Hair follicular keratinocyte (primary cell): ENCODE measurements around the gene ANP32D. TPM values are rescaled to one million over a fixed set of nuclear protein-coding genes. Genes with fewer than 3 reads are reported as not detected.

Experiments
- total RNA-seq: library from RNA; depleted of rRNA; stranded (reverse); fragments of >200 nt; gene quantifications from 2 replicates; pipeline ENCODE4 v1.2.3, GENCODE V29; 2015

Gene ANP32D
- total RNA-seq = not detected in 2 replicates

DNA sequence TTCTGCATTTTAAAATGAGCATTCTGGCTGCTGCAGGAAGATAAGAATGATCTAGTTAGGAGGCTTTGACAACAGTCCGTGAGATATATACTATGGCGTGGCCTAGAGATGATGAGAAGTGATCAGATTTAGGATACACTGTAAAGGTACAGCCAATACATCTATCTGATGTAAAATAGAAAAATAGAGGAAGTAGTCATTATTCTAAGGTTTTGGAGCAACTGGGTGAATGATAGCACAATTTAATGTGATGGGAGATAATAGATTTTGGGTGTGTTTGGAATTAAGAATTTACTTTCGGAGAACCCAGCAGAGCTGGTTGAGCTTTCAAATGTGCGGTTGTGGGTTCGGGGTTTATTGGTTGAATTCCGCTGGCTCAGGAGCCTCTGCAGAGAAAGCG is at the start of gene ANP32D:
Gene ANP32D, plus strand, starts transcription at position 301 of the 400 bp plus-strand sequence. CDS start 106 bp downstream, outside the sequence.

DNA sequence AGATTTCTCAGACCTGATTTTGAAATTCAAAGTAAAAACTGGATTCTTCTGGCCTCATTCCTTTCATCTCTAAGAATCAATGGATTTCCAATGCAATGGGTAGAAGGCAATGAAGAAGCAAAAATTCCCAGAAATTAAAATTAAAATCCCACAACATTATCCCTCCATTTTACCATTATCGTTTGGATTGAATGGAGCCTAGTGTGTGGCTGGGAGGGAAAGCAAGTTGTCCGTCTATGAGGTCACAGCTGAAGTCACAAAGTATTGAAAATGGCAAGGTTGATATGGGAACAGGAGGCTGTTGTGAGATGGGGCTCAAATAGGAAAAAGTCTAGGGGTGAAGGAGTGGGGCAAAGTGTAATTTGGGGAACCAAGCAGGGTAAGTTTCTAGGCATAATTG is 9.8 kb downstream of the ANP32D start, which contains the start of gene C12orf54:
Gene C12orf54, plus strand, starts transcription at position 301 of the 400 bp plus-strand sequence. CDS start 799 bp downstream, outside the sequence.

Other genes starting within 250 kb of the ANP32D start
- gene ZNF641, start 121.6 kb upstream of the ANP32D start, total RNA-seq = 6.9 and 11.1 TPM in 2 replicates
- 2.5 and 3.7 TPM in 2 replicates for gene C12orf54, start 9.9 kb downstream of the ANP32D start, total RNA-seq
- not detected in 2 replicates for gene OR8S1, start 53.1 kb downstream of the ANP32D start, total RNA-seq
- not detected in 2 replicates for gene LALBA, start 97.5 kb downstream of the ANP32D start, total RNA-seq
- gene KANSL2, start 209.7 kb downstream of the ANP32D start, total RNA-seq = 52.6 and 71.8 TPM in 2 replicates
- gene CCNT1, start 244.1 kb downstream of the ANP32D start, total RNA-seq = 14.0 and 20.3 TPM in 2 replicates